K562 (cell line): Measurements from ENCODE around the gene SRD5A1.

Experiments
- BCL6 ChIP-seq: fragments of 250-450 bp; sonication (Bioruptor Pico); IDR thresholded peaks from 2 replicates; pipeline ENCODE4 v1.4.0; 2020
- E2F8 ChIP-seq: fragments of 450-650 bp; IDR thresholded peaks from 2 replicates; pipeline ENCODE4 v1.7.1; 2018; ENCODE audit warnings: mild to moderate bottlenecking, low read depth; ENCODE audit not compliant: partially characterized antibody
- ZHX1 ChIP-seq: fragments of 150-350 bp; conservative IDR thresholded peaks from 2 replicates; pipeline ENCODE4 v1.6.1; 2014; ENCODE audit warnings: low read length

- TF ChIP-seq BCL6 (CRISPR knock-in tag) (no peak), E2F8 (no peak), ZHX1 (no peak)
Observed at GRCh38 chr5:6673031-6673430, 39.8 kb downstream of the SRD5A1 start.
